Measurements from ENCODE around the gene SLC6A18.

The SLC6A18 gene

DNA sequence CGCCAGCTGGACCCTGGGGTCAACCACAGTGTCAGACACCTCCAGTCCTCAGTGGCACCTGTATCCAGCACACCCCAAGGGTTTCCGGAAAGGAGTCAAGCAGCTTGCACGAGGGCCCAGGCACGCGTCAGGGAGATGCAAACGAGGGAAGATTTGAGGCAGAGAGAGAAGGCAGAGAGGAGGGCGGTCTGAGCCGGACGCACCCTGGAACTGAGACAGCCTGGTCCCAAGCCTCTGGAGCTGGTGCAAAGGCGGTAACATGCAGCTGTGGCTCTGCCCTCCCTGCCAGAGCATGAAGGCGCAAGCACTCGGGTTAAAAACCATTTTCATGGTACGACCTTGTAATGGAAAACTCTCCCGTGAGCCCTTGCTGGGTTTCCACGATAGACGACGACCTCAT lies 32.2 kb downstream of the SLC6A18 start:
- Histone ChIP-seq H3K27ac (ENCODE audit: low read length) (no peak overlapping the region), H3K4me2 (ENCODE audit: low read length) (no peak overlapping the region), H3K4me1 (ENCODE audit: low read length) (no peaks in the 10 kb centered on the region), H3K79me2 (ENCODE audit: low read length) (no peaks in the 10 kb centered on the region), H2AFZ (ENCODE audit: low read depth, low read length) (no peak overlapping the region), H4K20me1 (ENCODE audit: insufficient read depth, low read length) (no peaks in the 10 kb centered on the region), H3K36me3 (replicated peaks; ENCODE audit: low read depth, low read length) (no peaks in the 10 kb centered on the region), H3K4me3 (ENCODE audit: low read length) (no peak overlapping the region), H3K9me3 (ENCODE audit: insufficient read depth, low read length) (no peaks in the 10 kb centered on the region), H3K9ac (ENCODE audit: low read length) (no peak overlapping the region), H3K27me3 (ENCODE audit: low read depth, low read length) (no peaks in the 10 kb centered on the region)
- TF ChIP-seq, protein P1, sequence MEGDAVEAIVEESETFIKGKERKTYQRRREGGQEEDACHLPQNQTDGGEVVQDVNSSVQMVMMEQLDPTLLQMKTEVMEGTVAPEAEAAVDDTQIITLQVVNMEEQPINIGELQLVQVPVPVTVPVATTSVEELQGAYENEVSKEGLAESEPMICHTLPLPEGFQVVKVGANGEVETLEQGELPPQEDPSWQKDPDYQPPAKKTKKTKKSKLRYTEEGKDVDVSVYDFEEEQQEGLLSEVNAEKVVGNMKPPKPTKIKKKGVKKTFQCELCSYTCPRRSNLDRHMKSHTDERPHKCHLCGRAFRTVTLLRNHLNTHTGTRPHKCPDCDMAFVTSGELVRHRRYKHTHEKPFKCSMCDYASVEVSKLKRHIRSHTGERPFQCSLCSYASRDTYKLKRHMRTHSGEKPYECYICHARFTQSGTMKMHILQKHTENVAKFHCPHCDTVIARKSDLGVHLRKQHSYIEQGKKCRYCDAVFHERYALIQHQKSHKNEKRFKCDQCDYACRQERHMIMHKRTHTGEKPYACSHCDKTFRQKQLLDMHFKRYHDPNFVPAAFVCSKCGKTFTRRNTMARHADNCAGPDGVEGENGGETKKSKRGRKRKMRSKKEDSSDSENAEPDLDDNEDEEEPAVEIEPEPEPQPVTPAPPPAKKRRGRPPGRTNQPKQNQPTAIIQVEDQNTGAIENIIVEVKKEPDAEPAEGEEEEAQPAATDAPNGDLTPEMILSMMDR (IDR thresholded peaks at IDR 0.05; ENCODE audit: low read depth, low read length): no peak
- no peak for TF ChIP-seq EZH2phosphoT487 (IDR thresholded peaks at IDR 0.05; ENCODE audit: low read depth)

DNA sequence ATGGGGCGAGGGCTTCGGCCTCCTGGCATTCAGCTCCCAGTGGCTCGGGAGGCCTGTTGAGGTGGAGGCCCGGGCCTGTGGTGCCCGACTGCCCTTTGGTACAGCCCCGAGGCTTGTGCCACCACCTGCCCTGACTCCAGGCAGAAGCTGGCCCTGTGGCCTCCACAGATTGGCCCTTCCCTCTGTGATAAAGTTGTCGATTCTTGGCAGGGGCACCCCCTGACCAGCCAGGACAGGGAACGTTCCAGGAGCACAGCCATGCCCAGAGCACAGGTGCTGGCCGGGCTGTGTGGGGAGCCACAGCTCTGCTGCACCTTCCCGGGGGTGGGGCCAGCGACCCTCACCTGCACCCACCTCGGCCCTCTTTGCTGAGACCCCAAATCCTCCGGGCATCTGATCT lies 32.7 kb downstream of the SLC6A18 start:
- Histone ChIP-seq H3K27ac (ENCODE audit: low read length) (no peak overlapping the region), H3K36me3 (replicated peaks; ENCODE audit: low read depth, low read length) (no peaks in the 10 kb centered on the region), H4K20me1 (ENCODE audit: insufficient read depth, low read length) (no peaks in the 10 kb centered on the region)

DNA sequence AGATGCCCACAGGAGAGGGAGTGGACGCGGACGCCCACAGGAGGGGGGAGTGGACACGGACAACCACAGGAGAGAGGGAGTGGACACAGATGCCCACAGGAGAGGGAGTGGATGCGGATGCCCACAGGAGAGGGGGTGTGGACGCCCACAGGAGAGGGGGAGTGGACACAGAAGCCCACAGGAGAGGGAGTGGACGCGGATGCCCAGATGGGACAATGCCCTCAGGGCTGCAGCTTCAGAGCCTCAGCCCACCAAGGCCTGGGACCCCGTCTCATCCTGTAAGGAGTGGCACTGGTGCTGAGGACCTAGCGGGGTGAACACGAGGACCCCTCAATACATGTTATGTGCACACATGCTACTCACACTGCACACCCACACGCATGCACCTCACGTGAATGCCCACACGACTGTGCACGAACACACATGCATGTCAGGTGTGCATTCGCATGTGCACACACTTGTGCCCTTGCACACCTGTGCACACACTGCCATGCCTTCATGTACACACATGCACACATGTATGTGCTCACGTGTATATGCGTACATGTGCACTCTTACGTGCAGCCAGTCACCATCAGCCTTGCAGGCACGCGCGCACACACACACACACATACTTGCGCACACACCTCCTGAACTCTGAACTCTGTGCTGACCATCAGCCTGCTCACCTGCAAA lies 34.8 kb downstream of the SLC6A18 start:
- H3K4me1 ChIP-seq (ENCODE audit: low read length): no peaks in the 10 kb centered on the region
- H3K9me3 ChIP-seq (ENCODE audit: insufficient read depth, low read length): no peaks in the 10 kb centered on the region
- no peaks in the 10 kb centered on the region for H4K20me1 ChIP-seq (ENCODE audit: insufficient read depth, low read length)
- no peak overlapping the region for H2AFZ ChIP-seq (ENCODE audit: low read depth, low read length)
- no peak overlapping the region for H3K27ac ChIP-seq (ENCODE audit: low read length)
- no peak overlapping the region for H3K4me3 ChIP-seq (ENCODE audit: low read length)
- H3K9ac ChIP-seq (ENCODE audit: low read length): no peak overlapping the region
- no peaks in the 10 kb centered on the region for H3K79me2 ChIP-seq (ENCODE audit: low read length)
- no peaks in the 10 kb centered on the region for H3K27me3 ChIP-seq (ENCODE audit: low read depth, low read length)
- no peak for TF ChIP-seq EZH2phosphoT487 (IDR thresholded peaks at IDR 0.05; ENCODE audit: low read depth)
- no peaks in the 10 kb centered on the region for H3K36me3 ChIP-seq (replicated peaks; ENCODE audit: low read depth, low read length)
- H3K4me2 ChIP-seq (ENCODE audit: low read length): no peak overlapping the region

More for the DNA sequence above, 32.7 kb downstream of the SLC6A18 start:
- Histone ChIP-seq H3K9me3 (ENCODE audit: insufficient read depth, low read length) (no peaks in the 10 kb centered on the region), H3K79me2 (ENCODE audit: low read length) (no peaks in the 10 kb centered on the region), H3K4me2 (ENCODE audit: low read length) (no peak overlapping the region), H3K4me1 (ENCODE audit: low read length) (no peaks in the 10 kb centered on the region), H3K27me3 (ENCODE audit: low read depth, low read length) (no peaks in the 10 kb centered on the region), H3K9ac (ENCODE audit: low read length) (no peak overlapping the region), H3K4me3 (ENCODE audit: low read length) (no peak overlapping the region), H2AFZ (ENCODE audit: low read depth, low read length) (no peak overlapping the region)
- TF ChIP-seq EZH2phosphoT487 (IDR thresholded peaks at IDR 0.05; ENCODE audit: low read depth): no peak
- TF ChIP-seq, protein P1 (IDR thresholded peaks at IDR 0.05; ENCODE audit: low read depth, low read length): no peak

DNA sequence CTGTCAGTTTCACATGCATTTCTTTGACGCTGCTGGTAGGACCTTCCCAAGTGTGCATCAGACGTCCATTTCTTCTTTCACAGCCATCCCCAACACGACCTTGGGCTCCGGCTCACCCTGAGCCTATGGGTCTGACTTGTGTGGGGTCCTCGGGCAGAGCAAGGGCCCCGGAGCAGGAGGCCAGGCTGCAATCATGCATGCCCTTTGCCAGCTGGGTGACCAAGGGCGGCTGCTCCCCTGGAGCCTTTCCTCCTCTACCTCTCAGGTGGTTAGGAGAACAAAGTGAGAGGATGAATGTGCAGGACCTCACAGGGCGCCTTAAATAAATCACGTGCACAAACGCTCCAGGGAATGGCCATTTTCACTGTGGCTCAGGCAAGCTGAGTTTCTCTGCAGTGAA lies 36.5 kb downstream of the SLC6A18 start:
- no peaks in the 10 kb centered on the region for H3K79me2 ChIP-seq (ENCODE audit: low read length)
- H3K4me3 ChIP-seq (ENCODE audit: low read length): no peak overlapping the region
- no peaks in the 10 kb centered on the region for H3K27me3 ChIP-seq (ENCODE audit: low read depth, low read length)
- H4K20me1 ChIP-seq (ENCODE audit: insufficient read depth, low read length): no peaks in the 10 kb centered on the region
- H3K4me2 ChIP-seq (ENCODE audit: low read length): no peak overlapping the region
- no peaks in the 10 kb centered on the region for H3K4me1 ChIP-seq (ENCODE audit: low read length)
- H3K27ac ChIP-seq (ENCODE audit: low read length): no peak overlapping the region
- no peaks in the 10 kb centered on the region for H3K9me3 ChIP-seq (ENCODE audit: insufficient read depth, low read length)
- H3K9ac ChIP-seq (ENCODE audit: low read length): no peak overlapping the region
- no peak overlapping the region for H2AFZ ChIP-seq (ENCODE audit: low read depth, low read length)
- no peak for TF ChIP-seq EZH2phosphoT487 (IDR thresholded peaks at IDR 0.05; ENCODE audit: low read depth)
- TF ChIP-seq, protein P1 (IDR thresholded peaks at IDR 0.05; ENCODE audit: low read depth, low read length): no peak
- H3K36me3 ChIP-seq (replicated peaks; ENCODE audit: low read depth, low read length): no peaks in the 10 kb centered on the region

All from OCI-LY3 (cell line).